Activated T-cell treated with anti-CD3 and anti-CD28 coated beads, Interleukin-2, amount 50 U/mL, for 4 hours (primary cell): ENCODE results near the gene PCDHGA1. TPM values are rescaled to one million over a fixed set of nuclear protein-coding genes. Genes with fewer than 3 reads are reported as not detected.
"Not testable (repeated sequence)": the region's sequence is repeated elsewhere in the genome, so short reads cannot be mapped to it uniquely, and the experiment has no call there.

ENCODE experiments used
- ATAC-seq, 2 donors: fragments of 200-7000 bp; cut with Tn5 transposase; one replicate each; pipeline ENCODE4 v1.10.0; 2021
- DNase-seq: peaks from one replicate; pipeline ENCODE4 v3.0.0-alpha.2; 2020
- H3K27me3 Mint-ChIP-seq: one replicate; pipeline ENCODE4 v1.8.0; 2021; ENCODE audit warnings: low read depth, mixed read lengths
- H3K36me3 Mint-ChIP-seq: one replicate; pipeline ENCODE4 v1.8.0; 2022; ENCODE audit warnings: mixed read lengths; ENCODE audit not compliant: insufficient read depth
- H3K4me1 Mint-ChIP-seq: one replicate; pipeline ENCODE4 v1.8.0; 2021; ENCODE audit warnings: low read depth, mixed read lengths
- H3K4me3 Mint-ChIP-seq: one replicate; pipeline ENCODE4 v1.8.0; 2021; ENCODE audit warnings: mild to moderate bottlenecking, moderate library complexity, mixed read lengths
- H3K9me3 Mint-ChIP-seq: one replicate; pipeline ENCODE4 v1.8.0; 2021; ENCODE audit warnings: mixed read lengths
- total RNA-seq, 3 donors: library from RNA; stranded (reverse); gene quantifications; one replicate each; pipeline ENCODE4 v1.2.1, GENCODE V29; 2021

Gene PCDHGA1
- total RNA-seq, 3 donors from 2014 or later: 0.05 to 0.11 (median 0.11) TPM

DNA sequence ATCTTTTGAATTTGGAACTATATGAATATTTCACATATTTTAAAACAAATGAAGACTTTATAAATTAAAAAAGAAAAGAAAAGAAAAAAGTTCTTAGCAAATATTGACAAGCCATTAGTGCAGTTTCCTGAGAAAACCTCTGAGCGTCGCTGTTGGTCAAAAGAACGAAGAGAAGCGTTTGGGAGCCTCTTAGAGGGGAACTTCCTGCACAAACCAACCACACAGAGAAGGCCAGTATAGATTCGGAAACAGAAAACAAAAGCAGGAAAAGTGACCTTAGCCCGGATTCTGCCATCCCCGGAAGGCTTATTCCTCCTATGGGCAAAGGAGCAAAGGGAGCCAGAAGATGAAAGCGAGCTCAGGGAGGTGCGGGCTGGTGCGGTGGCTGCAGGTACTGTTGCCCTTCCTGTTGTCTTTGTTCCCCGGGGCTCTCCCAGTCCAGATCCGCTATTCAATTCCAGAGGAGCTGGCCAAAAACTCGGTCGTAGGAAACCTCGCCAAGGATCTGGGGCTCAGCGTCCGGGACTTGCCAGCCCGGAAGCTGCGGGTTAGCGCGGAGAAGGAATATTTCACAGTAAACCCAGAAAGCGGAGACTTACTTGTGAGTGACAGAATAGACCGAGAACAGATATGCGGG, 29.6 kb downstream of the PCDHGA1 start, which contains the start of gene PCDHGB2:
TSS of gene PCDHGB2 (plus strand) at position 205 of the 637 bp plus-strand sequence. CDS start at position 347, 142 bp downstream.
- H3K36me3 Mint-ChIP-seq: peaks cover 3% of the 10 kb centered on the region

GRCh38 chr5:141360685-141361084, 30.4 kb downstream of the PCDHGA1 start:
- ATAC-seq (no peak), DNase-seq (no peak)
- no peaks in the 10 kb centered on the region for H3K4me1 Mint-ChIP-seq
- peaks cover 3% of the 10 kb centered on the region for H3K36me3 Mint-ChIP-seq
- H3K9me3 Mint-ChIP-seq: peaks cover 42% of the 10 kb centered on the region
- H3K4me3 Mint-ChIP-seq: no peak overlapping the region
- H3K27me3 Mint-ChIP-seq: peaks cover 86% of the 10 kb centered on the region

More for the DNA sequence above, 29.6 kb downstream of the PCDHGA1 start, which contains the start of gene PCDHGB2:
- DNase-seq (no peak), ATAC-seq (no peak)
- peaks cover 85% of the 10 kb centered on the region for H3K27me3 Mint-ChIP-seq
- no peaks in the 10 kb centered on the region for H3K4me1 Mint-ChIP-seq
- peaks cover 34% of the 10 kb centered on the region for H3K9me3 Mint-ChIP-seq
- peak within 1 kb of the TSS; percentile 80 for H3K4me3 Mint-ChIP-seq

GRCh38 chr5:141362719-141363118, 32.4 kb downstream of the PCDHGA1 start:
- Mint-ChIP-seq H3K4me3 (no peak overlapping the region), H3K9me3 (peaks cover 44% of the 10 kb centered on the region), H3K36me3 (peaks cover 3% of the 10 kb centered on the region), H3K27me3 (peaks cover 83% of the 10 kb centered on the region), H3K4me1 (no peaks in the 10 kb centered on the region)
- no peak for ATAC-seq
- DNase-seq: no peak

DNA sequence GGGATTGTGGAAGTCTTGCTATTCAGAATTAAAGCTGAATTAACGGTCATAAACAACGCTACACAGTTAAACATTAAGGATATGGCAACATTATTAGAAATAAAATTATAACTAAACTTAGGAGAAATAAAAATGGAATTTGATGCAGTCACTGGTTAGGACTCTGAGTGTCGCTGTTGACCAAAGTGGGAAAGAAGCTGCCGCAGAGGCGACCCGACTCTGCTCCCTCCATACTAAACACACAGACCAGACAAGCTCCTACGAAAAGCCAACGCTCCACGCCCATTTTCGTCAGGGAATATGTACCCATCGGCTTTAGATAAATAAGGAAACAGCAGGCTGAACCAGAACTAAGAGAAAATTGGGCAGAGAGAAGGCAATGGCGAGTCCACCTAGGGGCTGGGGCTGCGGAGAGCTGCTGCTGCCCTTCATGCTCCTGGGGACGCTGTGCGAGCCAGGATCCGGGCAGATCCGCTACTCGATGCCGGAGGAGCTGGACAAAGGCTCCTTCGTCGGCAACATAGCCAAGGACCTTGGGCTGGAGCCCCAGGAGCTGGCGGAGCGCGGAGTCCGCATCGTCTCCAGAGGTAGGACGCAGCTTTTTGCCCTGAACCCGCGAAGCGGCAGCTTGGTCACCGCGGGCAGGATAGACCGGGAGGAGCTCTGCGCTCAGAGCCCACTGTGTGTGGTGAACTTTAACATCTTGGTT, 33.8 kb downstream of the PCDHGA1 start, which contains the start of gene PCDHGA5:
TSS of gene PCDHGA5 (plus strand) at position 211 of the 709 bp plus-strand sequence. CDS start at position 380, 169 bp downstream.
- peaks cover 3% of the 10 kb centered on the region for H3K36me3 Mint-ChIP-seq
- peaks cover 84% of the 10 kb centered on the region for H3K27me3 Mint-ChIP-seq
- H3K9me3 Mint-ChIP-seq: peaks cover 38% of the 10 kb centered on the region
- H3K4me3 Mint-ChIP-seq: no peak within 1 kb of the TSS
- ATAC-seq (no peak), DNase-seq (no peak)
- H3K4me1 Mint-ChIP-seq: no peaks in the 10 kb centered on the region

GRCh38 chr5:141366016-141366896, 35.9 kb downstream of the PCDHGA1 start:
- no peak overlapping the region for H3K4me3 Mint-ChIP-seq
- DNase-seq (no peak), ATAC-seq (no peak)
- peaks cover 27% of the 10 kb centered on the region for H3K9me3 Mint-ChIP-seq
- peaks cover 2% of the 10 kb centered on the region for H3K36me3 Mint-ChIP-seq
- H3K4me1 Mint-ChIP-seq: peaks cover 2% of the 10 kb centered on the region
- peaks cover 85% of the 10 kb centered on the region for H3K27me3 Mint-ChIP-seq

DNA sequence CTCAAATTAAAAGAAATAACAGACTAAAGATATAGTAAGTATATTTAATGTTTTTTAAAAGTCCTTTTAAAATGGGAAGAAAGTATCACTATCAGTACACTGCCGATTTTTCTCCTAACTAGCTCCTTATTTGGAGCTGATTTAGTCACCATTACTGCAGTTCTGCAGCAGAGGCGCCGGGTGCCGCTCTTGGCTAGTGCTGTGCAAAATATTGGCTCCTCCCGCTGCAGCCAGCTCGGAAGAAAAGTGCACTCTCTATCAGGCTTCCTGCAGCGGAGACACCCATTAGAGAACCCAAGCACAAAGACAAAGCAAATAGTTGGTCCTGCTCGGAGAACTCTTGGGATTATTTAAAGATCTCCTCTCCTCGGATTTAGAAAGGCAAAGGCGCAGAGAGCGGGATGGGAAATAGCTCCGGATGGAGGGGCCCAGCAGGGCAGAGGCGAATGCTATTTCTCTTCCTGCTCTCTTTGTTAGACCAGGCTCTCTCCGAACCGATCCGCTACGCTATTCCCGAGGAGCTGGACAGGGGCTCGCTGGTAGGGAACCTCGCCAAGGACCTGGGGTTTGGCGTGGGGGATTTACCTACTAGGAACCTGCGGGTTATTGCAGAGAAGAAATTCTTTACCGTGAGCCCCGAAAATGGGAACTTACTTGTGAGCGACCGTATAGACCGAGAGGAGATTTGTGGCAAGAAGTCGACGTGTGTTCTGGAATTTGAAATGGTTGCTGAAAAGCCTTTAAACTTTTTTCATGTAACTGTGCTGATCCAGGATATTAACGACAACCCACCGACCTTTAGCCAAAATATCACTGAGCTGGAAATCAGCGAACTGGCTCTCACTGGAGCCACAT, 39.9 kb downstream of the PCDHGA1 start, which contains the start of gene PCDHGB3:
TSS of gene PCDHGB3 (plus strand) at position 249 of the 855 bp plus-strand sequence. CDS start at position 402, 153 bp downstream.
- H3K4me1 Mint-ChIP-seq: peaks cover 2% of the 10 kb centered on the region
- peaks cover 26% of the 10 kb centered on the region for H3K9me3 Mint-ChIP-seq
- H3K4me3 Mint-ChIP-seq: peak within 1 kb of the TSS; percentile 77
- no peak for DNase-seq
- H3K36me3 Mint-ChIP-seq: peaks cover 2% of the 10 kb centered on the region
- peak; percentile 73 to 80 for ATAC-seq
- peaks cover 86% of the 10 kb centered on the region for H3K27me3 Mint-ChIP-seq

DNA sequence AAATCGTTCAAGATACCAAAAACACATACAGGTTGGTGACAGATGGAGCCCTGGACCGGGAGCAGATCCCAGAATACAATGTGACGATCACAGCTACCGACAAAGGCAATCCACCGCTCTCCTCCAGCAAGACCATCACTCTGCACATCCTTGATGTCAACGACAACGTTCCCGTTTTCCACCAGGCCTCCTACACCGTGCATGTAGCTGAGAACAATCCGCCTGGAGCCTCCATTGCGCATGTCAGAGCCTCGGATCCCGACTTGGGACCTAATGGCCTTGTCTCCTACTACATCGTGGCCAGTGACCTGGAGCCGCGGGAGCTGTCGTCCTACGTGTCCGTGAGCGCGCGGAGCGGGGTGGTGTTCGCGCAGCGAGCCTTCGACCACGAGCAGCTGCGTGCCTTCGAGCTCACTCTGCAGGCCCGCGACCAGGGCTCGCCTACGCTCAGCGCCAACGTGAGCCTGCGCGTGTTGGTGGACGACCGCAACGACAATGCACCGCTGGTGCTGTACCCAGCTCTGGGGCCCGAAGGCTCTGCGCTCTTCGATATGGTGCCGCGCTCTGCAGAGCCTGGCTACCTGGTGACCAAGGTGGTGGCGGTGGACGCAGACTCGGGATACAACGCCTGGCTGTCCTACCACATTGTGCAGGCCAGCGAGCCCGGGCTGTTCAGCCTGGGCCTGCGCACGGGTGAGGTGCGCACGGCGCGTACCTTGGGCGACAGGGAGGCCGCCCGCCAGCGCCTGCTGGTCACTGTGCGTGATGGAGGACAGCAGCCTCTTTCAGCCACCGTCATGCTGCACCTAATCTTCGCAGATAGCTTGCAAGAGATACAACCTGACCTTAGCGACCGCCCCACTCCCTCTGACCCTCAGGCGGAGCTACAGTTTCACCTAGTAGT, 41.5 kb downstream of the PCDHGA1 start:
- DNase-seq (no peak), ATAC-seq (no peak)
- Mint-ChIP-seq H3K9me3 (peaks cover 23% of the 10 kb centered on the region), H3K27me3 (peaks cover 85% of the 10 kb centered on the region), H3K4me3 (no peak overlapping the region), H3K4me1 (peaks cover 2% of the 10 kb centered on the region), H3K36me3 (peaks cover 2% of the 10 kb centered on the region)

DNA sequence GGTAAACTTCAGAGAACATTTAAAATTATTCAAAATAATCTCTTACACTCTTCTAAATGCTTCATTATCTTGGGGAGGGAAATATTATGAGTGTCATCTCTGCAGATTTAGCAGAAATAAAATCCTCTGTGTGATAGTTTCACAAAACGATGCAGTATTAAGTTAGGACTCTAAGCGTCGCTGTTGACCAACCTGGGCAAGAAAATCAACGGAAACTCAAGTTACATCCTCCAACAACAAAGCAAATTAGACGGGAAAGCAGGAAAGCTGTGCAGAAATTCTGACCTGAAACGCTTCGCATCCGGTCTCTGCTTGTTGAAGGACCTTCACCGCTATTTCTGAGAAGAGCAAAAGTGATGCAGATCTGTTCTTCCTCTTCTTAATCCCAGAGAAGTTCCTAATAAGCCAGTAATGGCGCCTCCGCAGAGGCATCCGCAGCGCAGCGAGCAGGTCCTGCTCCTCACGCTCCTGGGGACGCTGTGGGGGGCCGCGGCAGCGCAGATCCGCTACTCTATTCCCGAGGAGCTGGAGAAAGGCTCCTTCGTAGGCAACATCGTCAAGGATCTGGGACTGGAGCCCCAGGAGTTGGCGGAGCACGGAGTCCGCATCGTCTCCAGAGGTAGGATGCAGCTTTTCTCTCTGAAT, 43.5 kb downstream of the PCDHGA1 start, which contains the start of gene PCDHGA6:
TSS of gene PCDHGA6 (plus strand) at position 219 of the 645 bp plus-strand sequence. CDS start at position 412, 193 bp downstream.
- H3K27me3 Mint-ChIP-seq: peaks cover 80% of the 10 kb centered on the region
- peaks cover 2% of the 10 kb centered on the region for H3K36me3 Mint-ChIP-seq
- peaks cover 2% of the 10 kb centered on the region for H3K4me1 Mint-ChIP-seq
- ATAC-seq (no peak), DNase-seq (no peak)
- peak within 1 kb of the TSS; percentile 19 for H3K4me3 Mint-ChIP-seq
- peaks cover 27% of the 10 kb centered on the region for H3K9me3 Mint-ChIP-seq

- Mint-ChIP-seq H3K4me3 (no peak overlapping the region), H3K4me1 (peaks cover 2% of the 10 kb centered on the region), H3K36me3 (peaks cover 2% of the 10 kb centered on the region), H3K9me3 (peaks cover 30% of the 10 kb centered on the region), H3K27me3 (peaks cover 81% of the 10 kb centered on the region)
- DNase-seq (no peak), ATAC-seq (no peak)
Observed at GRCh38 chr5:141374627-141375026, 44.3 kb downstream of the PCDHGA1 start.

DNA sequence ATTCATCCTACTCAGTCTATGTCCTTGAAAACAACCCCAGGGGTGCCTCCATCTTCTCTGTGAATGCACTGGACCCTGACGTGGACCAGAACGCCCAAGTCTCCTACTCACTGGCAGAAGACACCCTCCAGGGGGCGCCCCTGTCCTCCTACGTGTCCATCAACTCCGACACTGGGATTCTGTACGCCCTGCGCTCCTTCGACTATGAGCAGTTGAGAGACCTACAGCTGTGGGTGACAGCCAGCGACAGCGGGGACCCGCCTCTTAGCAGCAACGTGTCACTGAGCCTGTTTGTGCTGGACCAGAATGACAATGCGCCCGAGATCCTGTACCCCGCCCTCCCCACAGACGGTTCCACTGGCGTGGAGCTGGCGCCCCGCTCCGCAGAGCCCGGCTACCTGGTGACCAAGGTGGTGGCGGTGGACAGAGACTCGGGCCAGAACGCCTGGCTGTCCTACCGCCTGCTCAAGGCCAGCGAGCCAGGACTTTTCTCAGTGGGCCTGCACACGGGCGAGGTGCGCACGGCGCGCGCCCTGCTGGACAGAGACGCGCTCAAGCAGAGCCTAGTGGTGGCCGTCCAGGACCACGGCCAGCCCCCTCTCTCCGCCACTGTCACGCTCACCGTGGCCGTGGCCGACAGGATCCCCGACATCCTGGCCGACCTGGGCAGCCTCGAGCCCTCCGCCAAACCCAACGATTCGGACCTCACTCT, 45.3 kb downstream of the PCDHGA1 start:
- ATAC-seq, H3K36me3 Mint-ChIP-seq, H3K4me3 Mint-ChIP-seq, DNase-seq, H3K4me1 Mint-ChIP-seq: not testable (repeated sequence)
- peaks cover 30% of the 10 kb centered on the region for H3K9me3 Mint-ChIP-seq
- peaks cover 82% of the 10 kb centered on the region for H3K27me3 Mint-ChIP-seq

GRCh38 chr5:141382469-141383294, 52.4 kb downstream of the PCDHGA1 start, which contains the start of gene PCDHGA7:
PCDHGA7 (plus strand) TSS chr5:141382742; CDS start chr5:141382900, 158 bp downstream.
- Mint-ChIP-seq H3K9me3 (peaks cover 29% of the 10 kb centered on the region), H3K4me1 (peaks cover 2% of the 10 kb centered on the region), H3K27me3 (peaks cover 75% of the 10 kb centered on the region), H3K4me3 (peak within 1 kb of the TSS; percentile 74), H3K36me3 (peaks cover 2% of the 10 kb centered on the region)
- DNase-seq (no peak), ATAC-seq (no peak)
